ENCODE measurements around the gene SECISBP2. TPM values are rescaled to one million over a fixed set of nuclear protein-coding genes. Genes with fewer than 3 reads are reported as not detected.

SECISBP2 gene
- total and polyA plus RNA-seq, 2 experiments from 2014 or later = 77.7 to 86.8 TPM

DNA sequence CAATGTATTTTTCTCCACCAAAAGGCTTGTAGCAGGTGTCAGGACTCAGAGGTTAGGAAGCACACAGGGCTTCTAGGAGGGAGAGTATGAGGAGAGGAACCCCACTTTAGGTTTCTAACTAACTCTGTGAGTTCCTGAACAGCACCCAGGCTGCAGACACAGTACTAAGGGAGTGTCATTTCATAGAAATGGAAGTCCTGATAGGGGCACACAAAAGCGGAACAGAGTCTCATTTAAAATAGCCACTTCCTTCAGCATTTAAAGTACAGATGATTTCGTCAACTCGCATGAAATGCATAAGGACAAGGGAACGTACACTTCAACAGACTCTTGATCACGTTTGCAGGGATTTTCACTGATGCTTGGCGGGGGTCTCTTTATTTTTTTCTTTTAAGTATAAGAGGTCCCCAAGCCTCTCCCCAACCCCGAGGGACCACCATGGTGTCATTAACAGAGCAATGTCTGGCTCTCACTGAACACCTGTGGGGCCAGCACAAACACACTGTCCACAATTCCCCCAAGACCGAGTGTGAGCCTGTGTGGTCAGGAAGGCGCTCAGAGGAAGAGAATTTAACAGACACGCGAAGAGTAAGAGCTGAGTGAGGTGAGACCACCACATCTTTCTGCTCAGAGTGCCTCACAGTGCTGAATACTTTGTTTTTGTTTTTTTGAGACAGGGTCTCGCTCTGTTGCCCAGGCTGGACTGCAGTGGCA, 82.3 kb downstream of the SECISBP2 start:
- Mint-ChIP-seq H3K36me3 (ENCODE audit: low read depth) (peaks cover 48% of the 10 kb centered on the region), H3K9me3 (no peaks in the 10 kb centered on the region), H3K4me1 (no peaks in the 10 kb centered on the region), H3K4me3 (no peak overlapping the region), H3K27me3 (ENCODE audit: insufficient read depth, low read depth, poor library complexity) (peaks cover 4% of the 10 kb centered on the region), H3K27ac (no peak overlapping the region)
- DNase-seq (ENCODE audit: low spot score) (no peak), ATAC-seq (no peak)
- Histone ChIP-seq H3K27ac (ENCODE audit: low read depth) (no peak overlapping the region), H4K20me1 (replicated peaks; ENCODE audit: insufficient read depth) (peaks cover 7% of the 10 kb centered on the region; the same call in 1 of the 2 replicates), H3K4me3 (no peak overlapping the region), H3K36me3 (ENCODE audit: insufficient read depth) (peaks cover 12% of the 10 kb centered on the region; the same call in 1 of the 2 replicates), H3K79me2 (replicated peaks; ENCODE audit: insufficient read depth) (no peaks in the 10 kb centered on the region), H3F3A (replicated peaks; ENCODE audit: low read depth) (no peaks in the 10 kb centered on the region), H3K4me2 (no peak overlapping the region), H2AFZ (no peak overlapping the region), H3K27me3 (ENCODE audit: insufficient read depth) (no peaks in the 10 kb centered on the region), H3K9me2 (ENCODE audit: insufficient read depth) (no peaks in the 10 kb centered on the region), H3K4me1 (ENCODE audit: insufficient read depth) (no peaks in the 10 kb centered on the region)
- TF ChIP-seq, protein P1, sequence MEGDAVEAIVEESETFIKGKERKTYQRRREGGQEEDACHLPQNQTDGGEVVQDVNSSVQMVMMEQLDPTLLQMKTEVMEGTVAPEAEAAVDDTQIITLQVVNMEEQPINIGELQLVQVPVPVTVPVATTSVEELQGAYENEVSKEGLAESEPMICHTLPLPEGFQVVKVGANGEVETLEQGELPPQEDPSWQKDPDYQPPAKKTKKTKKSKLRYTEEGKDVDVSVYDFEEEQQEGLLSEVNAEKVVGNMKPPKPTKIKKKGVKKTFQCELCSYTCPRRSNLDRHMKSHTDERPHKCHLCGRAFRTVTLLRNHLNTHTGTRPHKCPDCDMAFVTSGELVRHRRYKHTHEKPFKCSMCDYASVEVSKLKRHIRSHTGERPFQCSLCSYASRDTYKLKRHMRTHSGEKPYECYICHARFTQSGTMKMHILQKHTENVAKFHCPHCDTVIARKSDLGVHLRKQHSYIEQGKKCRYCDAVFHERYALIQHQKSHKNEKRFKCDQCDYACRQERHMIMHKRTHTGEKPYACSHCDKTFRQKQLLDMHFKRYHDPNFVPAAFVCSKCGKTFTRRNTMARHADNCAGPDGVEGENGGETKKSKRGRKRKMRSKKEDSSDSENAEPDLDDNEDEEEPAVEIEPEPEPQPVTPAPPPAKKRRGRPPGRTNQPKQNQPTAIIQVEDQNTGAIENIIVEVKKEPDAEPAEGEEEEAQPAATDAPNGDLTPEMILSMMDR (conservative IDR thresholded peaks at IDR 0.05; ENCODE audit: low read depth in 2 of 2) = no peak
- no peak for TF ChIP-seq ZNF331 (CRISPR knock-in tag; IDR thresholded peaks at IDR 0.05; ENCODE audit: low read depth)
- no peak for TF ChIP-seq STAT1 (IDR thresholded peaks at IDR 0.05; ENCODE audit: unreplicated experiment)

DNA sequence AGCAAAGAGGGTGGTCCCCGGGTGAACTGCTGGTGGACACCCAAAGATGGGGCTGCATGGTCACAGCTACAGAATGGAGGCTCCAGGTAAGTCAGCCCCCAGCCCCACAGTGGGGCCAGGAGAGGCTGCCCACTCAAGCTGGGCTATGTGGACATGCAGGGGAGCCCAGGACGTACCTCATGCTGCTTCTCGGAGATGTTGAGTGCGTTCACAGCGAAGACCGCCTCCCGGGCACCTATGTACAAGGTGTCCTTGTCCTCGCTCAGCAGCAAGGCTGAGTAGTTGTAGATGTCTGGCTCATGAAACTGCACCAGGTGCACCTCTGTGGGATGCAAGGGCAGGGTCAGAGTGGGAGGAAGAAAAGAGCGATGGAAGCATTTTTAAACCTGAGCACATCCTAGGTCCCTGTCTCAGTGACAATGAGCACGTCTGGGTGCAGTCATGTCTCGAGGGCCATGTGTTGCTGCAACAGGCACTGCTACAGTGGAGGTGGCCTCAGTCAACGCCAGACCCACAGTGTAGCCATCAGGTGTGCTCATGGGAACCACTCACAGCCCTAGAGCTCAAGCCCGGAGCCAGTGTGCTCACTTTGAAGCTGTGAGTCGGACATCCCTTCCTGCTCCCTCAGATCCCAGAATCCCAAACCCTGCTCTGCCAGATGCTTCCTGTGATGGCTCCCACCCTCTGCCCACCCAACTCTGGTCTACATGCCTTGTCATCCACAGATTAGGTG, 84.6 kb downstream of the SECISBP2 start:
- DNase-seq (ENCODE audit: low spot score) (no peak), ATAC-seq (no peak)
- H3K4me3 Mint-ChIP-seq = no peak overlapping the region
- no peaks in the 10 kb centered on the region for H3K4me1 ChIP-seq (ENCODE audit: insufficient read depth)
- H3K9me2 ChIP-seq (ENCODE audit: insufficient read depth) = no peaks in the 10 kb centered on the region
- H3K4me1 Mint-ChIP-seq = no peaks in the 10 kb centered on the region
- peaks cover 41% of the 10 kb centered on the region for H3K36me3 Mint-ChIP-seq (ENCODE audit: low read depth)
- peaks cover 2% of the 10 kb centered on the region for H3K27me3 Mint-ChIP-seq (ENCODE audit: insufficient read depth, low read depth, poor library complexity)
- no peak overlapping the region for H3K27ac ChIP-seq (ENCODE audit: low read depth)
- no peak overlapping the region for H3K27ac Mint-ChIP-seq
- no peak overlapping the region for H3K4me2 ChIP-seq
- no peak overlapping the region for H2AFZ ChIP-seq
- no peaks in the 10 kb centered on the region for H3K27me3 ChIP-seq (ENCODE audit: insufficient read depth)
- peaks cover 12% of the 10 kb centered on the region; the same call in 1 of the 2 replicates for H3K36me3 ChIP-seq (ENCODE audit: insufficient read depth)
- H3K79me2 ChIP-seq (replicated peaks; ENCODE audit: insufficient read depth) = peaks cover 11% of the 10 kb centered on the region
- H3K9me3 Mint-ChIP-seq = peaks cover 4% of the 10 kb centered on the region; the same call in 2 of the 3 replicates
- peaks cover 7% of the 10 kb centered on the region; the same call in 1 of the 2 replicates for H4K20me1 ChIP-seq (replicated peaks; ENCODE audit: insufficient read depth)
- no peaks in the 10 kb centered on the region for H3F3A ChIP-seq (replicated peaks; ENCODE audit: low read depth)
- H3K4me3 ChIP-seq = no peak overlapping the region
- TF ChIP-seq, protein P2, sequence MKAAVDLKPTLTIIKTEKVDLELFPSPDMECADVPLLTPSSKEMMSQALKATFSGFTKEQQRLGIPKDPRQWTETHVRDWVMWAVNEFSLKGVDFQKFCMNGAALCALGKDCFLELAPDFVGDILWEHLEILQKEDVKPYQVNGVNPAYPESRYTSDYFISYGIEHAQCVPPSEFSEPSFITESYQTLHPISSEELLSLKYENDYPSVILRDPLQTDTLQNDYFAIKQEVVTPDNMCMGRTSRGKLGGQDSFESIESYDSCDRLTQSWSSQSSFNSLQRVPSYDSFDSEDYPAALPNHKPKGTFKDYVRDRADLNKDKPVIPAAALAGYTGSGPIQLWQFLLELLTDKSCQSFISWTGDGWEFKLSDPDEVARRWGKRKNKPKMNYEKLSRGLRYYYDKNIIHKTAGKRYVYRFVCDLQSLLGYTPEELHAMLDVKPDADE (IDR thresholded peaks at IDR 0.05) = no peak
- no peak for TF ChIP-seq CREB1 (CRISPR knock-in tag; IDR thresholded peaks at IDR 0.05; ENCODE audit: low read depth)
- TF ChIP-seq JUNB (IDR thresholded peaks at IDR 0.05; ENCODE audit: unreplicated experiment) = no peak
- TF ChIP-seq ZNF114 (CRISPR knock-in tag; IDR thresholded peaks at IDR 0.05) = no peak
- TF ChIP-seq NANOG (IDR thresholded peaks at IDR 0.05; ENCODE audit: borderline replicate concordance) = no peak
- TF ChIP-seq, protein P3, sequence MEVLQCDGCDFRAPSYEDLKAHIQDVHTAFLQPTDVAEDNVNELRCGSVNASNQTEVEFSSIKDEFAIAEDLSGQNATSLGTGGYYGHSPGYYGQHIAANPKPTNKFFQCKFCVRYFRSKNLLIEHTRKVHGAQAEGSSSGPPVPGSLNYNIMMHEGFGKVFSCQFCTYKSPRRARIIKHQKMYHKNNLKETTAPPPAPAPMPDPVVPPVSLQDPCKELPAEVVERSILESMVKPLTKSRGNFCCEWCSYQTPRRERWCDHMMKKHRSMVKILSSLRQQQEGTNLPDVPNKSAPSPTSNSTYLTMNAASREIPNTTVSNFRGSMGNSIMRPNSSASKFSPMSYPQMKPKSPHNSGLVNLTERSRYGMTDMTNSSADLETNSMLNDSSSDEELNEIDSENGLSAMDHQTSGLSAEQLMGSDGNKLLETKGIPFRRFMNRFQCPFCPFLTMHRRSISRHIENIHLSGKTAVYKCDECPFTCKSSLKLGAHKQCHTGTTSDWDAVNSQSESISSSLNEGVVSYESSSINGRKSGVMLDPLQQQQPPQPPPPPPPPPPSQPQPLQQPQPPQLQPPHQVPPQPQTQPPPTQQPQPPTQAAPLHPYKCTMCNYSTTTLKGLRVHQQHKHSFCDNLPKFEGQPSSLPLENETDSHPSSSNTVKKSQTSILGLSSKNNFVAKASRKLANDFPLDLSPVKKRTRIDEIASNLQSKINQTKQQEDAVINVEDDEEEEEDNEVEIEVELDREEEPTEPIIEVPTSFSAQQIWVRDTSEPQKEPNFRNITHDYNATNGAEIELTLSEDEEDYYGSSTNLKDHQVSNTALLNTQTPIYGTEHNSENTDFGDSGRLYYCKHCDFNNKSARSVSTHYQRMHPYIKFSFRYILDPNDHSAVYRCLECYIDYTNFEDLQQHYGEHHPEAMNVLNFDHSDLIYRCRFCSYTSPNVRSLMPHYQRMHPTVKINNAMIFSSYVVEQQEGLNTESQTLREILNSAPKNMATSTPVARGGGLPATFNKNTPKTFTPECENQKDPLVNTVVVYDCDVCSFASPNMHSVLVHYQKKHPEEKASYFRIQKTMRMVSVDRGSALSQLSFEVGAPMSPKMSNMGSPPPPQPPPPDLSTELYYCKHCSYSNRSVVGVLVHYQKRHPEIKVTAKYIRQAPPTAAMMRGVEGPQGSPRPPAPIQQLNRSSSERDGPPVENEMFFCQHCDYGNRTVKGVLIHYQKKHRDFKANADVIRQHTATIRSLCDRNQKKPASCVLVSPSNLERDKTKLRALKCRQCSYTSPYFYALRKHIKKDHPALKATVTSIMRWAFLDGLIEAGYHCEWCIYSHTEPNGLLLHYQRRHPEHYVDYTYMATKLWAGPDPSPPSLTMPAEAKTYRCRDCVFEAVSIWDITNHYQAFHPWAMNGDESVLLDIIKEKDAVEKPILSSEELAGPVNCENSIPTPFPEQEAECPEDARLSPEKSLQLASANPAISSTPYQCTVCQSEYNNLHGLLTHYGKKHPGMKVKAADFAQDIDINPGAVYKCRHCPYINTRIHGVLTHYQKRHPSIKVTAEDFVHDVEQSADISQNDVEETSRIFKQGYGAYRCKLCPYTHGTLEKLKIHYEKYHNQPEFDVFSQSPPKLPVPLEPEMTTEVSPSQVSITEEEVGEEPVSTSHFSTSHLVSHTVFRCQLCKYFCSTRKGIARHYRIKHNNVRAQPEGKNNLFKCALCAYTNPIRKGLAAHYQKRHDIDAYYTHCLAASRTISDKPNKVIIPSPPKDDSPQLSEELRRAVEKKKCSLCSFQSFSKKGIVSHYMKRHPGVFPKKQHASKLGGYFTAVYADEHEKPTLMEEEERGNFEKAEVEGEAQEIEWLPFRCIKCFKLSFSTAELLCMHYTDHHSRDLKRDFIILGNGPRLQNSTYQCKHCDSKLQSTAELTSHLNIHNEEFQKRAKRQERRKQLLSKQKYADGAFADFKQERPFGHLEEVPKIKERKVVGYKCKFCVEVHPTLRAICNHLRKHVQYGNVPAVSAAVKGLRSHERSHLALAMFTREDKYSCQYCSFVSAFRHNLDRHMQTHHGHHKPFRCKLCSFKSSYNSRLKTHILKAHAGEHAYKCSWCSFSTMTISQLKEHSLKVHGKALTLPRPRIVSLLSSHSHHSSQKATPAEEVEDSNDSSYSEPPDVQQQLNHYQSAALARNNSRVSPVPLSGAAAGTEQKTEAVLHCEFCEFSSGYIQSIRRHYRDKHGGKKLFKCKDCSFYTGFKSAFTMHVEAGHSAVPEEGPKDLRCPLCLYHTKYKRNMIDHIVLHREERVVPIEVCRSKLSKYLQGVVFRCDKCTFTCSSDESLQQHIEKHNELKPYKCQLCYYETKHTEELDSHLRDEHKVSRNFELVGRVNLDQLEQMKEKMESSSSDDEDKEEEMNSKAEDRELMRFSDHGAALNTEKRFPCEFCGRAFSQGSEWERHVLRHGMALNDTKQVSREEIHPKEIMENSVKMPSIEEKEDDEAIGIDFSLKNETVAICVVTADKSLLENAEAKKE (CRISPR knock-in tag; IDR thresholded peaks at IDR 0.05) = no peak
- TF ChIP-seq ZNF331 (CRISPR knock-in tag; IDR thresholded peaks at IDR 0.05; ENCODE audit: low read depth) = no peak
- no peak for TF ChIP-seq EZH2 (IDR thresholded peaks at IDR 0.05; ENCODE audit: low read depth, unreplicated experiment)

Data from GM23338 (cell line).